Left lung (tissue), 14 donors: ENCODE data around the gene FREM1. TPM values are rescaled to one million over a fixed set of nuclear protein-coding genes. Genes with fewer than 3 reads are reported as not detected.
A peak's percentile ranks its signal among the peaks of the same experiment; 100 is the strongest.

Experiments
- ATAC-seq: fragments of 200-7000 bp; cut with Tn5 transposase; one replicate; pipeline ENCODE4 v1.9.1; 2020; ENCODE audit warnings: moderate library complexity
- DNase-seq, 4 donors: peaks; one replicate each; pipeline ENCODE4 v3.0.0-alpha.2; 2013 to 2020
- H3K27ac ChIP-seq, 2 donors: fragments of 200-600 bp; sonication (generic) in 1 of 2; one replicate each; pipeline versions ENCODE4 v1.5.0 to v1.8.0; 2020 to 2021
- H3K27me3 ChIP-seq, 2 donors: fragments of 200-600 bp; sonication (generic) in 1 of 2; one replicate each; pipeline versions ENCODE4 v1.5.0 to v1.8.0; 2020 to 2021
- H3K36me3 ChIP-seq, 2 donors: fragments of 200-600 bp; sonication (generic) in 1 of 2; one replicate each; pipeline versions ENCODE4 v1.5.0 to v1.8.0; 2020 to 2021
- H3K4me1 ChIP-seq, 2 donors: fragments of 200-600 bp; one replicate each; pipeline ENCODE4 v1.8.0; 2021
- H3K4me3 ChIP-seq, 2 donors: fragments of 200-600 bp; sonication (generic) in 1 of 2; one replicate each; pipeline versions ENCODE4 v1.5.0 to v1.8.0; 2020 to 2021; ENCODE audit warnings: mild to moderate bottlenecking in 1 of 2
- H3K9me3 ChIP-seq, 2 donors: fragments of 200-600 bp; sonication (generic) in 1 of 2; one replicate each; pipeline versions ENCODE4 v1.5.0 to v1.8.0; 2020 to 2021
- intact Hi-C, 2 donors: fragments of 100-400 bp; cut with DNase I; formaldehyde crosslinking; loops; one replicate each; pipeline versions ENCODE4 v1.11.2 to v1.14.2; 2022
- long read RNA-seq, 12 donors: library from polyadenylated mRNA in 2 of 12; unstranded in 2 of 12; transcript quantifications; one replicate each; pipeline ENCODE4 v2.0.0 and lab custom pipeline, GENCODE V29; 2019 to 2026
- polyA plus RNA-seq, 6 donors: library from polyadenylated mRNA; unstranded; fragments of 120-200 nt; gene quantifications; one replicate each; pipeline ENCODE4 v1.2.1, GENCODE V29; 2013; ENCODE audit not compliant: insufficient read length in 6 of 6
- total RNA-seq, 2 donors: library from RNA; stranded (reverse); fragmentation: NEBNext Ultra II Directional; extraction: Animal tissue kit (Norgen Biotek cat#: 25700); gene quantifications; one replicate each; pipeline ENCODE4 v1.2.1, GENCODE V29; 2021
- TF ChIP-seq, protein P1 (sequence below), 2 donors: fragments of 200-600 bp; sonication (generic) in 1 of 2; IDR thresholded peaks; one replicate each; pipeline versions ENCODE4 v1.5.0 to v1.8.0; 2021; ENCODE audit warnings: antibody characterized with exemption in 2 of 2
- donor health status: DM: no; HTN: yes; CAD: no.
- donor health status: DM: no; HTN: no; CAD: no.

Gene FREM1, protein sequence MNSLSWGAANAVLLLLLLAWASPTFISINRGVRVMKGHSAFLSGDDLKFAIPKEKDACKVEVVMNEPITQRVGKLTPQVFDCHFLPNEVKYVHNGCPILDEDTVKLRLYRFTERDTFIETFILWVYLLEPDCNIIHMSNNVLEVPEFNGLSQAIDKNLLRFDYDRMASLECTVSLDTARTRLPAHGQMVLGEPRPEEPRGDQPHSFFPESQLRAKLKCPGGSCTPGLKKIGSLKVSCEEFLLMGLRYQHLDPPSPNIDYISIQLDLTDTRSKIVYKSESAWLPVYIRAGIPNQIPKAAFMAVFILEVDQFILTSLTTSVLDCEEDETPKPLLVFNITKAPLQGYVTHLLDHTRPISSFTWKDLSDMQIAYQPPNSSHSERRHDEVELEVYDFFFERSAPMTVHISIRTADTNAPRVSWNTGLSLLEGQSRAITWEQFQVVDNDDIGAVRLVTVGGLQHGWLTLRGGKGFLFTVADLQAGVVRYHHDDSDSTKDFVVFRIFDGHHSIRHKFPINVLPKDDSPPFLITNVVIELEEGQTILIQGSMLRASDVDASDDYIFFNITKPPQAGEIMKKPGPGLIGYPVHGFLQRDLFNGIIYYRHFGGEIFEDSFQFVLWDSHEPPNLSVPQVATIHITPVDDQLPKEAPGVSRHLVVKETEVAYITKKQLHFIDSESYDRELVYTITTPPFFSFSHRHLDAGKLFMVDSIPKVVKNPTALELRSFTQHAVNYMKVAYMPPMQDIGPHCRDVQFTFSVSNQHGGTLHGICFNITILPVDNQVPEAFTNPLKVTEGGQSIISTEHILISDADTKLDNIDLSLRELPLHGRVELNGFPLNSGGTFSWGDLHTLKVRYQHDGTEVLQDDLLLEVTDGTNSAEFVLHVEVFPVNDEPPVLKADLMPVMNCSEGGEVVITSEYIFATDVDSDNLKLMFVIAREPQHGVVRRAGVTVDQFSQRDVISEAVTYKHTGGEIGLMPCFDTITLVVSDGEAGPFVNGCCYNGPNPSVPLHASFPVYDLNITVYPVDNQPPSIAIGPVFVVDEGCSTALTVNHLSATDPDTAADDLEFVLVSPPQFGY (N-terminal part only)
- total RNA-seq (1 to 10 TPM; 2.4 to 4.5 TPM), polyA plus RNA-seq (100 to 1,000 TPM in 1 of 6 donors, 10 to 100 TPM in 5; 41.9 to 104 (median 89.1) TPM)
- long read RNA-seq, donor 1, partial matches to known transcripts, result 13 of 13 reads
- long read RNA-seq, donor 1, other reads (novel, unspliced or antisense), result 0 of 13 reads
- long read RNA-seq, donor 2, partial matches to known transcripts, result 7 of 7 reads
- long read RNA-seq, donor 2, other reads (novel, unspliced or antisense), result 0 of 7 reads
- long read RNA-seq, donor 3, result 0 reads
- long read RNA-seq, donor 4, result 0 reads
- long read RNA-seq, donor 5, partial matches to known transcripts, result 9 of 10 reads
- long read RNA-seq, donor 5, other reads (novel, unspliced or antisense), result 0 of 10 reads
- long read RNA-seq, donor 6, result 0 reads
- long read RNA-seq, donor 7, result 0 reads
- long read RNA-seq, donor 8, partial matches to known transcripts, result 7 of 7 reads
- long read RNA-seq, donor 8, other reads (novel, unspliced or antisense), result 0 of 7 reads
- long read RNA-seq, donor 9, result 0 reads
- long read RNA-seq, donor 10, result 0 reads
- long read RNA-seq, donor 11, result 0 reads
- long read RNA-seq, donor 12, partial matches to known transcripts, result 7 of 7 reads
- long read RNA-seq, donor 12, other reads (novel, unspliced or antisense), result 0 of 7 reads

DNA sequence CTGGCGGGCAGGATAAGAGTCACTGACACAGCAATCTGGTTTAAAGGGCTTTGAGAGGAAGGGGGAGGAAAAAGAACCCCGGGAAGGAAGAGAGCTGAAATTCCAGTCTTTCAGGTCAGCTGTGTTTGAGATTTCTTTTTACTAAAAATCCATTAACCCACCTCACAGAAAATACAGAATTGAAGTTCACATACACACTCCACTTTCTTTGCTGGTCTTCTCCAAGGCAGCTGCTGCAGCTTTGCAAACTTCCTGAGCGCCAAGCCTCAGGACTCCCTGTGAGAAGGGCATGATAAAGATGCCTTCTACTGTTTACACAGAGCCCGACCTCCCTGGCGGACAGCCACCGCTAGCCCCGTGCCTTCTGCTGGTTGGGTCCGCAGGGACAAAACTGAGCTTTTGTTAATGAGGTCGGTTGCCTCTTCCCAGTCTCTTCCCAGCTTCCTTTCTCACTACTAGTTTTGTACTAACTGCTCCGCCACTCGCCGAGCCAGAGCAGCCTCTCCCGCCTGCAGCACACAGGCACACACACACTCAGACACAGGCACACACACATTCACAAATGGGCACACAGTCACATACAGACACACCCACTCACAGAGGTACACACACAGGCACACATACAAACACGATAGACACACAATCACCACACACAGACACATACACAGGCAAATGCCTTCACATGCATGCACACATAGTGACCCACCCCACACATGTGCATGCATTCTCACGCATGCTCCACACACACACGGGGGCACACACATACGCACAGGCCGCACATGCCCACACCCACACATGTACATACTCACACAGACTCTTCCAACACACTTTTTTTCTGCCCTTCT lies at the start of gene FREM1:
TSS of gene FREM1 (minus strand) at position 468 of the 845 bp plus-strand sequence. CDS start 41,451 bp downstream, outside the sequence.
- TF ChIP-seq, protein P1, sequence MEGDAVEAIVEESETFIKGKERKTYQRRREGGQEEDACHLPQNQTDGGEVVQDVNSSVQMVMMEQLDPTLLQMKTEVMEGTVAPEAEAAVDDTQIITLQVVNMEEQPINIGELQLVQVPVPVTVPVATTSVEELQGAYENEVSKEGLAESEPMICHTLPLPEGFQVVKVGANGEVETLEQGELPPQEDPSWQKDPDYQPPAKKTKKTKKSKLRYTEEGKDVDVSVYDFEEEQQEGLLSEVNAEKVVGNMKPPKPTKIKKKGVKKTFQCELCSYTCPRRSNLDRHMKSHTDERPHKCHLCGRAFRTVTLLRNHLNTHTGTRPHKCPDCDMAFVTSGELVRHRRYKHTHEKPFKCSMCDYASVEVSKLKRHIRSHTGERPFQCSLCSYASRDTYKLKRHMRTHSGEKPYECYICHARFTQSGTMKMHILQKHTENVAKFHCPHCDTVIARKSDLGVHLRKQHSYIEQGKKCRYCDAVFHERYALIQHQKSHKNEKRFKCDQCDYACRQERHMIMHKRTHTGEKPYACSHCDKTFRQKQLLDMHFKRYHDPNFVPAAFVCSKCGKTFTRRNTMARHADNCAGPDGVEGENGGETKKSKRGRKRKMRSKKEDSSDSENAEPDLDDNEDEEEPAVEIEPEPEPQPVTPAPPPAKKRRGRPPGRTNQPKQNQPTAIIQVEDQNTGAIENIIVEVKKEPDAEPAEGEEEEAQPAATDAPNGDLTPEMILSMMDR (IDR thresholded peaks at IDR 0.05), result no peak
- Histone ChIP-seq H3K4me3 (no peak within 1 kb of the TSS), H3K27ac (peak within 1 kb of the TSS in 1 of 2 donors; percentile 50), H3K4me1 (no peaks in the 10 kb centered on the region), H3K27me3 (no peaks in the 10 kb centered on the region), H3K36me3 (no peaks in the 10 kb centered on the region), H3K9me3 (no peaks in the 10 kb centered on the region)
- intact Hi-C loops, result no loop called here
- peak in 2 of 4 donors; percentile 65 to 67 for DNase-seq
- ATAC-seq, result peak; percentile 70

DNA sequence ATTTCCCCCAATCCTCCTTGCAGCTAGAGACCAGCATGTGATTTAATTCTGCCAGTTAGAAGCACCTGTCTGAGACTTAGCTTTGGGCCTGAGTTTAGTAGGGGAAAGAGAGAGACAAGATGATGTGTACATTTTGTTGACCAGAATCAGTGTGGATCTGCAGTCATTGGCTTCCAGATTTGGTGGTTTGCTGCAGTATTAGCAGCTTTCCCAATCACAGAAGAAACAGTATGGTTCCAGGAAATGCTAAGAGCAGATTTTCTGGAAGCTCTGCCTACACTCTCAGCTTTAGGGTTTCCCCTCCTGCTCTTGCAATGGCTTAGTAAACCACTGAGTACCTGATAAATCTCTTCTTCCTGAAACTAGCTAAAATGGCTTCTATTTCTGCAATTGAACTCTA lies 48.8 kb upstream of the FREM1 start:
- DNase-seq (no peak), ATAC-seq (no peak)
- Histone ChIP-seq H3K9me3 (no peaks in the 10 kb centered on the region), H3K4me3 (no peak overlapping the region), H3K27ac (no peak overlapping the region), H3K4me1 (no peaks in the 10 kb centered on the region), H3K36me3 (no peaks in the 10 kb centered on the region), H3K27me3 (no peaks in the 10 kb centered on the region)
- intact Hi-C loops, result no loop called here
- TF ChIP-seq, protein P1 (IDR thresholded peaks at IDR 0.05), result no peak

DNA sequence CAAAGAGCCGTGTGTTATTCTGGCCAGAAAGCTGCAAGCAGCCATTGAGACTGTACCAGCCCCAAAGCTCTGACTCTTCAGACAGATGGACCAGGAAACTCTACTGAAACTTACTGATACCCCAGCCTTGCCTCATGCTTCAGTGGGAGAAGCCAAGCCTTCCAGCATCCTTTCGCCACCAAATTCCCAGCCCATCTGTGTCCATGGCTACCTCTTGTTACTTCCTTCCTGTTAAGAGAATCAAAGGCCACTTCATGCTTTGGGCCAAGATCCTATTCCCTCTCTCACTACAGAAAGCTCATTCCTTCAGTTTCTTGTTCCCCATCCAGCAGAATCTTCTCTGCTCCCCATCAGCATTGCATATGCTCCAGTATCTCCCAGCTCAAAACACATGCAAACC lies 46.9 kb upstream of the FREM1 start:
- H3K9me3 ChIP-seq, result no peaks in the 10 kb centered on the region
- TF ChIP-seq, protein P1 (IDR thresholded peaks at IDR 0.05), result no peak
- DNase-seq, result no peak
- no peaks in the 10 kb centered on the region for H3K4me1 ChIP-seq
- no peak overlapping the region for H3K4me3 ChIP-seq
- intact Hi-C loops, result no loop called here
- no peak overlapping the region for H3K27ac ChIP-seq
- no peaks in the 10 kb centered on the region for H3K27me3 ChIP-seq
- no peaks in the 10 kb centered on the region for H3K36me3 ChIP-seq
- no peak for ATAC-seq

DNA sequence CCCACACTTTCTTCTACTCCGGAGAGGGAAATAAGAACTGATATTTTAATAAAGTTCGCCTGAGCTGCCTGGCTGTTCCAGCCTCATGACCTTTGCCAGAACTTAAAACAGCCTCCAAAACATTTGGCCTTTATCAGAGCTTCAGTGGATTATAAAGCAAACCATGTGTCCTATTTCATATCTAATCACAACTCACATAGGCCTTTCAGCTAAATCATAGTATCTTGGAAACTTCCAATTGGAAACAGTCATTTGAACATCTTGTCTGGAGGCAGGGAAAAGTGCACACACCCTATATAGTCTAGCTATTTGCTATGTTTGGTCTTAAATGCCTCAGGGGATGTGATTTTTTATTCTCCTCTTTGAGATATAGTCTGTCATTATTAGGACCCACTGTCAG lies 46.0 kb upstream of the FREM1 start:
- no peaks in the 10 kb centered on the region for H3K4me1 ChIP-seq
- DNase-seq, result no peak
- TF ChIP-seq, protein P1 (IDR thresholded peaks at IDR 0.05), result no peak
- no peaks in the 10 kb centered on the region for H3K27me3 ChIP-seq
- H3K9me3 ChIP-seq, result no peaks in the 10 kb centered on the region
- no peak overlapping the region for H3K4me3 ChIP-seq
- no peaks in the 10 kb centered on the region for H3K36me3 ChIP-seq
- ATAC-seq, result no peak
- no peak overlapping the region for H3K27ac ChIP-seq
- intact Hi-C loops, result no loop called here
